GM13977 (cell line): ENCODE measurements around the gene STYX.
A peak's percentile ranks its signal among the peaks of the same experiment; 100 is the strongest.

ENCODE experiments used
- DNase-seq: peaks from one replicate; pipeline ENCODE4 v3.0.0; 2012; ENCODE audit warnings: low spot score
- CTCF ChIP-seq: IDR thresholded peaks from 2 replicates; pipeline ENCODE4 v1.5.1; 2012; ENCODE audit warnings: mild to moderate bottlenecking, control low read depth; ENCODE audit not compliant: insufficient read depth; ENCODE audit errors: extremely low read depth, missing control alignments
- in situ Hi-C: fragments of 300-500 bp; cut with MboI; formaldehyde crosslinking; loops from one replicate; pipeline ENCODE4 v1.12.0; 2022; ENCODE audit warnings: low sequenced_read_pairs, low pct_unique_long_range_greater_than_20kb, mixed read lengths, inconsistent platforms; ENCODE audit not compliant: unreplicated experiment

Gene STYX

GRCh38 chr14:52703664-52704063 lies 26.3 kb upstream of the STYX start:
- DNase-seq = no peak
- in situ Hi-C loops = no loop called here
- no peak for TF ChIP-seq CTCF

GRCh38 chr14:52706286-52706685 lies 23.7 kb upstream of the STYX start:
- TF ChIP-seq CTCF = no peak
- DNase-seq = no peak
- in situ Hi-C loops = no loop called here

GRCh38 chr14:52706724-52707706 lies 23.0 kb upstream of the STYX start, which contains the start of gene PSMC6:
Gene PSMC6 (plus strand): TSS chr14:52707200. CDS start chr14:52707220, 20 bp downstream.
- in situ Hi-C loops = no loop called here
- DNase-seq = peak; percentile 90
- no peak for TF ChIP-seq CTCF

GRCh38 chr14:52711666-52712065 lies 18.3 kb upstream of the STYX start:
- TF ChIP-seq CTCF = no peak
- no peak for DNase-seq
- in situ Hi-C loops = no loop called here

- no peak for TF ChIP-seq CTCF
- in situ Hi-C loops = no loop called here
- no peak for DNase-seq
Measured at GRCh38 chr14:52716155-52716554, 13.8 kb upstream of the STYX start.

- in situ Hi-C loops = no loop called here
- no peak for DNase-seq
- no peak for TF ChIP-seq CTCF
Measured at GRCh38 chr14:52723514-52724359, 6.2 kb upstream of the STYX start.
